Liver (tissue), 3 donors: ENCODE data around the gene OTOF.

Experiments
- EGR1 ChIP-seq, 2 donors: IDR thresholded peaks; 2 replicates each; pipeline ENCODE4 v1.6.1; 2016 to 2018; ENCODE audit warnings: antibody characterized with exemption in 2 of 2, low read depth in 2 of 2
- FOXA1 ChIP-seq: IDR thresholded peaks from 2 replicates; pipeline ENCODE4 v1.6.1; 2016; ENCODE audit warnings: antibody characterized with exemption
- FOXA2 ChIP-seq: IDR thresholded peaks from 2 replicates; pipeline ENCODE4 v1.6.1; 2016; ENCODE audit warnings: antibody characterized with exemption
- JUND ChIP-seq, 2 donors: IDR thresholded peaks; 2 replicates each; pipeline ENCODE4 v1.6.1; 2016; ENCODE audit warnings: antibody characterized with exemption in 2 of 2
- RAD21 ChIP-seq, 2 donors: IDR thresholded peaks; 2 replicates each; pipeline ENCODE4 v1.6.1; 2016; ENCODE audit warnings: antibody characterized with exemption in 2 of 2, mild to moderate bottlenecking in 2 of 2
- YY1 ChIP-seq: IDR thresholded peaks from 2 replicates; pipeline ENCODE4 v1.6.1; 2016; ENCODE audit warnings: antibody characterized with exemption, mild to moderate bottlenecking
- TF ChIP-seq, protein P1 (sequence below): fragments of 150-350 bp; IDR thresholded peaks from 2 replicates; pipeline ENCODE4 v1.5.1; 2017; ENCODE audit warnings: improper control_type of control experiment, low read depth, low read length; ENCODE audit not compliant: missing input control
- TF ChIP-seq, protein P2 (sequence below): IDR thresholded peaks from 2 replicates; pipeline ENCODE4 v1.6.1; 2016; ENCODE audit warnings: antibody characterized with exemption
- TF ChIP-seq, protein P3 (sequence below): IDR thresholded peaks from 2 replicates; pipeline ENCODE4 v1.6.1; 2016; ENCODE audit warnings: antibody characterized with exemption
- donor health status: healthy.
- donor health status: healthy.

DNA sequence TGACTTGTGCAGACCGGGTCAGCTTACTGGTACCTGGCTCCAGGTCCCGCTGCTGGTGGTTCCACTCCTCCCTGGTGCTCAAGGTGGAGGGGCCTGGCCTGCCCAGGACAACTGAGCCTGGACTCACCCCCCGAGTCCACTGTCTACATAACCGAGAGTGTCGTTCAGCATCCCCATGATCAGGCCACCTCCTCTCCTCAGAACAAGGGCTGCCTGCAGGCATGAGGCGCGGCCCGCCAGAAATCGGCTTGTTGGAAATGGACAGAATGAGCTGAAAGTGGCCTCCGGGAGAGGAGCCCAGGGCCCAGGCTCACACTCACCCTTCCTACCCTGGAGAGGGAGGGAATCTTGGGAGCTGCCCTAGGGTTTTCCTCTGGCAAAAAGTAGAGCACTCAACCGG, 38.9 kb upstream of the OTOF start:
- no peak for TF ChIP-seq YY1
- TF ChIP-seq, protein P1, sequence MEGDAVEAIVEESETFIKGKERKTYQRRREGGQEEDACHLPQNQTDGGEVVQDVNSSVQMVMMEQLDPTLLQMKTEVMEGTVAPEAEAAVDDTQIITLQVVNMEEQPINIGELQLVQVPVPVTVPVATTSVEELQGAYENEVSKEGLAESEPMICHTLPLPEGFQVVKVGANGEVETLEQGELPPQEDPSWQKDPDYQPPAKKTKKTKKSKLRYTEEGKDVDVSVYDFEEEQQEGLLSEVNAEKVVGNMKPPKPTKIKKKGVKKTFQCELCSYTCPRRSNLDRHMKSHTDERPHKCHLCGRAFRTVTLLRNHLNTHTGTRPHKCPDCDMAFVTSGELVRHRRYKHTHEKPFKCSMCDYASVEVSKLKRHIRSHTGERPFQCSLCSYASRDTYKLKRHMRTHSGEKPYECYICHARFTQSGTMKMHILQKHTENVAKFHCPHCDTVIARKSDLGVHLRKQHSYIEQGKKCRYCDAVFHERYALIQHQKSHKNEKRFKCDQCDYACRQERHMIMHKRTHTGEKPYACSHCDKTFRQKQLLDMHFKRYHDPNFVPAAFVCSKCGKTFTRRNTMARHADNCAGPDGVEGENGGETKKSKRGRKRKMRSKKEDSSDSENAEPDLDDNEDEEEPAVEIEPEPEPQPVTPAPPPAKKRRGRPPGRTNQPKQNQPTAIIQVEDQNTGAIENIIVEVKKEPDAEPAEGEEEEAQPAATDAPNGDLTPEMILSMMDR: no peak
- no peak for TF ChIP-seq EGR1 (IDR thresholded peaks at IDR 0.05; ENCODE audit: low read depth in 2 of 2)
- TF ChIP-seq FOXA1: no peak
- TF ChIP-seq JUND (IDR thresholded peaks at IDR 0.05): no peak
- TF ChIP-seq, protein P2, sequence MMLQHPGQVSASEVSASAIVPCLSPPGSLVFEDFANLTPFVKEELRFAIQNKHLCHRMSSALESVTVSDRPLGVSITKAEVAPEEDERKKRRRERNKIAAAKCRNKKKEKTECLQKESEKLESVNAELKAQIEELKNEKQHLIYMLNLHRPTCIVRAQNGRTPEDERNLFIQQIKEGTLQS: no peak
- TF ChIP-seq, protein P3, sequence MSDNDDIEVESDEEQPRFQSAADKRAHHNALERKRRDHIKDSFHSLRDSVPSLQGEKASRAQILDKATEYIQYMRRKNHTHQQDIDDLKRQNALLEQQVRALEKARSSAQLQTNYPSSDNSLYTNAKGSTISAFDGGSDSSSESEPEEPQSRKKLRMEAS: no peak
- TF ChIP-seq RAD21 (IDR thresholded peaks at IDR 0.05): no peak
- TF ChIP-seq FOXA2: no peak
